Naive thymus-derived CD4-positive, alpha-beta T cell (primary cell): ENCODE measurements around the gene MIAT. TPM values are rescaled to one million over a fixed set of nuclear protein-coding genes. Genes with fewer than 3 reads are reported as not detected.
A peak's percentile ranks its signal among the peaks of the same experiment; 100 is the strongest.

ENCODE experiments used
- ATAC-seq: fragments of 150-1000 bp; cut with Tn5 transposase; 2 replicates; pipeline ENCODE4 v1.10.0; 2021; ENCODE audit warnings: mild to moderate bottlenecking, moderate library complexity
- CTCF ChIA-PET: fragments of 350-600 bp; sonication (Branson Sonifier 250); formaldehyde crosslinking; loops from one replicate; lab custom pipeline; 2021; ENCODE audit warnings: antibody characterized with exemption; lab: Charles Lee
- POLR2A ChIA-PET: fragments of 350-600 bp; sonication (Branson Sonifier 250); formaldehyde crosslinking; loops from one replicate; lab custom pipeline; 2021; ENCODE audit warnings: antibody characterized with exemption, inconsistent platforms; lab: Charles Lee
- DNase-seq, 9 donors: peaks; one replicate each; pipeline versions ENCODE4 v3.0.0 to v3.0.0-alpha.2; 2020 to 2022; ENCODE audit warnings: mixed read lengths in 1 of 9
- H3K27ac ChIP-seq: one replicate; pipeline ENCODE4 v1.7.0; 2013; ENCODE audit warnings: mild to moderate bottlenecking, low read depth, low read length, moderate library complexity
- H3K27me3 ChIP-seq, 2 donors: one replicate each; pipeline ENCODE4 v1.7.0; 2013; ENCODE audit warnings: low read length in 2 of 2, mild to moderate bottlenecking in 2 of 2, moderate library complexity in 2 of 2; ENCODE audit not compliant: control insufficient read depth in 2 of 2, insufficient read depth in 2 of 2
- H3K36me3 ChIP-seq, 3 experiments: 1 replicate in 2 of 3; 2 replicates in 1 of 3; pipeline ENCODE4 v1.7.0; 2013; ENCODE audit warnings: low read length in 3 of 3, mild to moderate bottlenecking in 3 of 3, moderate library complexity in 1 of 3; ENCODE audit not compliant: insufficient read depth in 3 of 3, control insufficient read depth in 2 of 3
- H3K4me1 ChIP-seq, 2 donors: one replicate each; pipeline ENCODE4 v1.7.0; 2013; ENCODE audit warnings: low read length in 2 of 2, mild to moderate bottlenecking in 2 of 2, moderate library complexity in 1 of 2; ENCODE audit not compliant: control insufficient read depth in 2 of 2, insufficient read depth in 2 of 2
- H3K4me3 ChIP-seq: 2 replicates; pipeline ENCODE4 v1.7.0; 2013; ENCODE audit warnings: mild to moderate bottlenecking, low read length
- H3K9me3 ChIP-seq, 3 experiments: 1 replicate in 2 of 3; 2 replicates in 1 of 3; pipeline ENCODE4 v1.7.0; 2013; ENCODE audit warnings: low read length in 3 of 3; ENCODE audit not compliant: control insufficient read depth in 2 of 3
- H3K27ac Mint-ChIP-seq, 9 donors: one replicate each; pipeline ENCODE4 v1.8.0; 2020 to 2022; ENCODE audit warnings: mixed read lengths in 9 of 9, mild to moderate bottlenecking in 8 of 9, moderate library complexity in 5 of 9, inconsistent platforms in 2 of 9
- H3K27me3 Mint-ChIP-seq, 5 donors: one replicate each; pipeline ENCODE4 v1.8.0; 2021 to 2022; ENCODE audit warnings: mixed read lengths in 5 of 5, mild to moderate bottlenecking in 1 of 5
- H3K36me3 Mint-ChIP-seq, 5 donors: one replicate each; pipeline ENCODE4 v1.8.0; 2020 to 2022; ENCODE audit warnings: mixed read lengths in 5 of 5, mild to moderate bottlenecking in 3 of 5, inconsistent platforms in 1 of 5
- H3K4me1 Mint-ChIP-seq, 7 donors: one replicate each; pipeline ENCODE4 v1.8.0; 2020 to 2022; ENCODE audit warnings: mixed read lengths in 7 of 7, mild to moderate bottlenecking in 3 of 7, inconsistent platforms in 1 of 7
- H3K4me3 Mint-ChIP-seq, 10 donors: one replicate each; pipeline ENCODE4 v1.8.0; 2020 to 2022; ENCODE audit warnings: mild to moderate bottlenecking in 10 of 10, mixed read lengths in 10 of 10, moderate library complexity in 6 of 10, inconsistent platforms in 2 of 10
- H3K9me3 Mint-ChIP-seq, 11 donors: one replicate each; pipeline ENCODE4 v1.8.0; 2020 to 2022; ENCODE audit warnings: mixed read lengths in 11 of 11, mild to moderate bottlenecking in 4 of 11, inconsistent platforms in 1 of 11, moderate library complexity in 1 of 11
- intact Hi-C, 2 donors: fragments of 100-400 bp; cut with micrococcal nuclease; formaldehyde crosslinking; loops; one replicate each; pipeline ENCODE4 v1.15.1; 2023
- polyA plus RNA-seq, 2 donors: library from polyadenylated mRNA; unstranded; fragments of 300-500 nt; fragmentation: Illumina TruSeq; gene quantifications; one replicate each; pipeline ENCODE4 v1.2.3, GENCODE V29; 2021
- total RNA-seq, 6 experiments: library from RNA in 5 of 6; stranded (reverse) in 5 of 6; gene quantifications; 1 replicate in 5 of 6; 2 replicates in 1 of 6; pipeline ENCODE4 v1.2.3 and lab custom pipeline; 2021 to 2026

The MIAT gene
- total and polyA plus RNA-seq, 7 experiments from 2014 or later, result 0.05 to 156 (median 35.8) TPM

DNA sequence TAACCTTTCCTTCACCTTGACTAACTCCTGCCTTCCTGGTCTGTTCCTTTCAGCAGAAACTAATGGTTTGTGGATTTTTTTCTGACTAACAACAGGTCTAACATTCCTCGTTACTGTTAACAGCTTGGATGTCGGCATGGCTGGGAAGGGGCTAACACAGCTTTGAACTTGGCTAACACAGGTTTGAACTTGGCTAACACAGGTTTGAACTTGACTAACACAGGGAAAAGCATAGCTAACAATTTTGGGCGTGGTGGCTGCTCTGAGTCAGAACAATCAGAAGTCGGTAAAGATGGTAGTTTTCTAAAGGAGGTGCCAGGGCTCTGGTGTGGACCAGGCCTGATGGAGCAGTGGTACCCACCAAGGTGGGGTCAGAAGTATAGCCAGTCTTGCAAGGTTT, 16.1 kb downstream of the MIAT start:
- Mint-ChIP-seq H3K27me3 (peaks cover 0 to 5% (median 0%) of the 10 kb centered on the region in 5 donors), H3K4me3 (peak overlapping the region; percentile 88 to 98 (median 97)), H3K9me3 (peaks cover 0 to 4% (median 0%) of the 10 kb centered on the region in 11 donors), H3K36me3 (peaks cover 0 to 40% (median 13%) of the 10 kb centered on the region in 5 donors), H3K4me1 (peaks cover 63 to 95% (median 89%) of the 10 kb centered on the region in 7 donors), H3K27ac (peak overlapping the region; percentile 95 to 100 (median 99))
- H3K4me3 ChIP-seq, result peak overlapping the region; percentile 90
- H3K9me3 ChIP-seq, result no peaks in the 10 kb centered on the region
- ChIA-PET POLR2A (interaction anchor here (0.7 to 6.0 kb wide), 7 partner anchors 8 to 190 kb away, joined by 3 to 54 read pairs (median 6); partner anchors contain the start of genes HPS4, SRRD and TFIP11), CTCF (interaction anchor here (1.3 to 2.7 kb wide), 2 partner anchors 9 to 195 kb away, joined by 5 to 9 read pairs; no protein-coding TSS in a partner anchor)
- peaks cover 0 to 3% (median 0%) of the 10 kb centered on the region in 3 experiments for H3K36me3 ChIP-seq
- ATAC-seq, result no peak
- intact Hi-C loops, result loop anchor here (2.0 to 10.0 kb wide), 6 partner anchors 25 to 1771 kb away; no protein-coding TSS in a partner anchor
- H3K4me1 ChIP-seq, result peaks cover 71 to 78% of the 10 kb centered on the region in 2 donors
- no peaks in the 10 kb centered on the region for H3K27me3 ChIP-seq
- H3K27ac ChIP-seq, result peak overlapping the region; percentile 93
- peak in 1 of 9 donors; percentile 11 for DNase-seq

DNA sequence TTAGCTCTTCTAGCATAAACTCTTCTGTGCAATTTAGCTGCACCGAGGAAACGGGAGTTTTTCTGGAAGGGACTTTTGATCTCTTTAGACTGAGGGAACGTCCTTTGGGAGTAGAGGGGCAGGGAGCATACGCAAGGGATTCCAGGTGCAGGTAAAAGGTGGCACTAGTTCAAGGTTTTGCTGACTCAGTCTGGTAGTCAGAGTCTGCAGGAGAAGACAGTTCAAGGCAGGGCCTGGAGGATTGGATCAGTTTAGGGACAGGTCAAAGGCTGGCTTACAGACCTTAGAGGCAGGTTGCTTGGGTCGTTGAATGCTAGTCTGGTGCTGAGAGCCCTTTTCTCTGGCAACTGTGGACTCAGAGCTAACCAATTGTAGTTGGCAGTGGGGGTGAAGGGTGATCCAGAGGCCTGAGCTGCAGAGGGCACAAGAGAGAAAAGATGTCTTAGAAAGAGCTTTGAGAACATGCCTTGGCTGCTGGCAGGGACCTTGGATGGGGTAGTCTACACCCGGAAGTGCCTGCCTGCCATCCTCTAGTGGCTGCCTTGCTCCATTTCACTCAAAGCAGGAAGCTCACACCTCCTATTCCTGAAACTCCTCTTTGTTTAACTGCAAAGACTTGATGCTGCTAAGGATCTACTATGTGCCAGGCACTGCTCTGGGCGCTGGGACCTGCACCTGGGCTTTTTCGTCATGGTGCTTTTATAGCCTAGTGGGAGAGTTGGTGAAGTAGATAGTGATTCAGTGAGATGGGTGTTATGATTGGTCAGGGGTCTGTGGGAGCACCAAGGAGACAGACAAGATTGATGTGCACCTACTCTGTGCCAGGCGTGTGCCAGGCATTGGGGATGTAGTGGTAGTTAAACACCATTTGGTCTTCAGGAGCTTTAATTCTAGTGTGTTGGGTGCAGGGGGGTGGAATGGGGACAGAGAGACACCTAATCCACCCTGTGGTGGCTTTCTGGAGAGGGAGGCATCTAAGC, 17.1 kb downstream of the MIAT start:
- H3K9me3 ChIP-seq, result no peaks in the 10 kb centered on the region
- H3K9me3 Mint-ChIP-seq, result peaks cover 0 to 4% (median 0%) of the 10 kb centered on the region in 11 donors
- peak overlapping the region; percentile 93 for H3K27ac ChIP-seq
- intact Hi-C loops, result loop anchor here (5.0 to 10.0 kb wide), 3 partner anchors 312 to 1770 kb away; no protein-coding TSS in a partner anchor
- peaks cover 0 to 3% (median 0%) of the 10 kb centered on the region in 3 experiments for H3K36me3 ChIP-seq
- no peak for DNase-seq
- H3K27me3 Mint-ChIP-seq, result peaks cover 0 to 5% (median 0%) of the 10 kb centered on the region in 5 donors
- H3K4me3 ChIP-seq, result peak overlapping the region; percentile 90
- peaks cover 73 to 75% of the 10 kb centered on the region in 2 donors for H3K4me1 ChIP-seq
- no peak for ATAC-seq
- H3K4me3 Mint-ChIP-seq, result peak overlapping the region; percentile 88 to 98 (median 97)
- ChIA-PET CTCF (interaction anchor here (2.7 kb wide), 1 partner anchor 10 kb away, joined by 9 read pairs; no protein-coding TSS in a partner anchor), POLR2A (interaction anchor here (0.7 to 6.0 kb wide), 4 partner anchors 9 to 191 kb away, joined by 3 to 54 read pairs (median 7); partner anchors contain the start of genes HPS4 and SRRD)
- H3K27ac Mint-ChIP-seq, result peak overlapping the region; percentile 95 to 100 (median 99)
- H3K4me1 Mint-ChIP-seq, result peaks cover 69 to 93% (median 91%) of the 10 kb centered on the region in 7 donors
- H3K36me3 Mint-ChIP-seq, result peaks cover 0 to 38% (median 13%) of the 10 kb centered on the region in 5 donors
- no peaks in the 10 kb centered on the region for H3K27me3 ChIP-seq

DNA sequence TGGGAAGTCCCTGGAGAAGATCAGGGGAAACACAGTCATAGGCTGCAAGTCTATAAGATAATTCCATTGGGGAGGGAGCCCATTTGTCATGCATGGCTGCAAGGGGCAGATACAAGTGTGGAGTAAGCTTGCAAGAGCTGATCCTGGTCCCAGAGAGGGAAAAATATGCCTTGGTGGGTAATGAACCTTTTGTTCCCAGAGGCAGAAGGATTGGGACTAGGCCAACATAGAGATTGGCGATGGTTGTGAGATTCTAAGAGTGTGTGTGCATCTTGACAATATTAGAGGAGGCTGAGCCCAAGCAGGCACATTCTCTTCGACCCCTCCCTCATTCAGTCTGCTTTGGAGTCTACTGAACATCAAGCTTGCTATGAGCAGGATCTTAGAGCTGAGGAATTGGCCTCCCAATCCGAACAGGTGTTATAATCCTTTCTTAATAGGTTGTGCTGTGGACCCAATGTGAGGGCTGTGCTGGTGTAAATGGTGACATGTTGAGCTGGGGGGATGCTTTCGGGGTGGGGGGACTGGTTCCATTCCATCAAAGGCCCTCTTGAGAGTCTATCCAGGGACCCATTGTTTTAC, 18.4 kb downstream of the MIAT start:
- H3K27ac Mint-ChIP-seq, result peak overlapping the region; percentile 95 to 100 (median 99)
- peak overlapping the region; percentile 93 for H3K27ac ChIP-seq
- H3K27me3 ChIP-seq, result no peaks in the 10 kb centered on the region
- no peak for DNase-seq
- no peak overlapping the region for H3K4me3 ChIP-seq
- H3K9me3 Mint-ChIP-seq, result peaks cover 0 to 4% (median 0%) of the 10 kb centered on the region in 11 donors
- intact Hi-C loops, result loop anchor here in 1 of 2 donors (10.0 kb wide), 2 partner anchors 1271 to 1769 kb away; no protein-coding TSS in a partner anchor
- H3K4me1 Mint-ChIP-seq, result peaks cover 73 to 90% (median 87%) of the 10 kb centered on the region in 7 donors
- peaks cover 0 to 5% (median 0%) of the 10 kb centered on the region in 5 donors for H3K27me3 Mint-ChIP-seq
- H3K9me3 ChIP-seq, result no peaks in the 10 kb centered on the region
- H3K36me3 Mint-ChIP-seq, result peaks cover 0 to 37% (median 13%) of the 10 kb centered on the region in 5 donors
- H3K4me1 ChIP-seq, result peaks cover 62 to 65% of the 10 kb centered on the region in 2 donors
- H3K4me3 Mint-ChIP-seq, result peak overlapping the region; percentile 88 to 98 (median 97)
- ATAC-seq, result no peak
- CTCF ChIA-PET, result no interaction called here
- POLR2A ChIA-PET, result interaction anchor here (0.6 to 6.0 kb wide), 3 partner anchors 11 to 192 kb away, joined by 3 to 54 read pairs (median 3); partner anchors contain the start of genes HPS4 and SRRD
- peaks cover 0 to 14% (median 4%) of the 10 kb centered on the region in 3 experiments for H3K36me3 ChIP-seq

DNA sequence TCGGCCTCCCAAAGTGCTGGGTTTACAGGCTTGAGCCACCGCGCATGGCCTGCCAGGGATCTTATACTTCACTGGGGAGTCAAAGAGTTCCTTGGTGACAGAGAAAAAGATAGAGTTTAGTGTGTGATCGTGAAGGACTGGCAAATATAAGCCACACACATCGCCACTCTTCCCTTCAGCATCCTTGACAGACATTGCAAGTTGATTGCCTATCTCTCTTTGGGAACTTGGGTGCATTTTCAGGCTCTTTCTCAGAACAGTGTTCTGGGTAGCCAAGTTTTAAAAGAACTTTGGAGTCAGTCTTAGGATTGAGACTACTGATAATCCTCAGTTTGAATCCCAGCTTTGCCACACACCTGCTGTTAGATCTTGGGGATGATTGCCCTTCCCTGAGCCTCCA, 19.8 kb downstream of the MIAT start:
- Histone ChIP-seq H3K4me3 (no peak overlapping the region), H3K36me3 (peaks cover 0 to 28% (median 4%) of the 10 kb centered on the region in 3 experiments), H3K4me1 (peaks cover 48 to 51% of the 10 kb centered on the region in 2 donors), H3K27ac (peak overlapping the region; percentile 30), H3K27me3 (no peaks in the 10 kb centered on the region), H3K9me3 (no peaks in the 10 kb centered on the region)
- ChIA-PET CTCF (interaction anchor here (2.0 kb wide), 1 partner anchor 15 kb away, joined by 5 read pairs; no protein-coding TSS in a partner anchor), POLR2A (interaction anchor here (0.7 kb wide), 1 partner anchor 51 kb away, joined by 3 read pairs; no protein-coding TSS in a partner anchor)
- Mint-ChIP-seq H3K27me3 (peaks cover 0 to 5% (median 0%) of the 10 kb centered on the region in 5 donors), H3K9me3 (peaks cover 0 to 4% (median 0%) of the 10 kb centered on the region in 11 donors), H3K4me3 (peak overlapping the region in 3 of 10 donors; percentile 6 to 57 (median 29)), H3K4me1 (peaks cover 67 to 84% (median 78%) of the 10 kb centered on the region in 7 donors), H3K36me3 (peaks cover 2 to 46% (median 21%) of the 10 kb centered on the region in 5 donors), H3K27ac (peak overlapping the region in 7 of 9 donors; percentile 8 to 99 (median 62))
- ATAC-seq, result no peak
- no peak for DNase-seq
- intact Hi-C loops, result loop anchor here in 1 of 2 donors (10.0 kb wide), 2 partner anchors 1272 to 1768 kb away; no protein-coding TSS in a partner anchor

DNA sequence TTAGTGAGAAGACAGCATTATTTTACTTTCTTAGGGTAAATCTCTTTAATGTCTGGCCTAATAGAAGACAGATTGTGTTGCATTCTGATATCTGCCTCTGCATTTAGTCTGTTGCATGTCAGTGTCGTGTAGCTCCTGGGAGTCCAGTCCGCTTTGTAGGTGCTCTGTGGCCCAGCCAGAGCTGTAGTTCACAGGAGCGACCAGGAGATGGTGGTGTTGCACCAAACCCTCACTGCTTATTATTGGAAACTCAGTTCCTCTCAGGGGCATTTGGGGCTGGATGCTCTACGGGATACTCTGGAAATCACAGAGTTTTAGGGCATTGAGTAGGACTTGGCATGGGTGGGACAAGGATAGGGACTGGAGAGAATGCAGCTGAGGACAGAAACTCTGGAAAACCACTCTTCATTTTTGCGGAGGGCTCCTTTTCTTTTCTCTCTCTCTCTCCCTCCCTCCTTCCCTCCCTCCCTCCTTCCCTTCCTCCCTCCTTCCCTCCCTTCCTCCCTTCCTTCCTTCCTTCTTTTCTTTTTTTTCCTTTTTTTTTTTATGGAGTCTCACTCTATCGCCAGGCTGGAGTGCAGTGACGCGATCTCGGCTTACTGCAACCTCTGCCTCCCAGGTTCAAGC, 21.7 kb downstream of the MIAT start:
- Histone ChIP-seq H3K27me3 (no peaks in the 10 kb centered on the region), H3K4me3 (no peak overlapping the region), H3K4me1 (peaks cover 37 to 47% of the 10 kb centered on the region in 2 donors), H3K27ac (peak overlapping the region; percentile 5), H3K9me3 (no peaks in the 10 kb centered on the region), H3K36me3 (peaks cover 0 to 40% (median 4%) of the 10 kb centered on the region in 3 experiments)
- Mint-ChIP-seq H3K27ac (peak overlapping the region; percentile 20 to 99 (median 79)), H3K9me3 (no peaks in the 10 kb centered on the region), H3K4me3 (peak overlapping the region in 8 of 10 donors; percentile 42 to 66 (median 56)), H3K4me1 (peaks cover 51 to 85% (median 74%) of the 10 kb centered on the region in 7 donors), H3K36me3 (peaks cover 16 to 52% (median 37%) of the 10 kb centered on the region in 5 donors), H3K27me3 (no peaks in the 10 kb centered on the region)
- ChIA-PET CTCF (interaction anchor here (0.6 to 2.0 kb wide), 5 partner anchors 13 to 463 kb away, joined by 3 to 6 read pairs (median 5); no protein-coding TSS in a partner anchor), POLR2A (interaction anchor here (2.0 kb wide), 1 partner anchor 195 kb away, joined by 6 read pairs; the partner anchor contains the start of genes HPS4 and SRRD)
- intact Hi-C loops, result loop anchor here in 1 of 2 donors (2.0 to 10.0 kb wide), 3 partner anchors 1274 to 1766 kb away; no protein-coding TSS in a partner anchor
- DNase-seq (peak; percentile 26 to 71 (median 50)), ATAC-seq (peak; percentile 93)
